Measurements from ENCODE around the gene PRXL2B.

Gene PRXL2B

GRCh38 chr1:2601721-2602303 lies 15.2 kb downstream of the PRXL2B start:
- no peak for DNase-seq

- no peak for DNase-seq
These were observed 15.8 kb downstream of the PRXL2B start for GRCh38 chr1:2602311-2602835.

GRCh38 chr1:2602866-2603520 lies 16.4 kb downstream of the PRXL2B start:
- DNase-seq, result no peak

GRCh38 chr1:2603521-2604155 lies 17.1 kb downstream of the PRXL2B start:
- no peak for DNase-seq

- DNase-seq, result no peak
These were observed 17.7 kb downstream of the PRXL2B start for GRCh38 chr1:2604156-2604843.

- DNase-seq, result no peak
These were observed 18.4 kb downstream of the PRXL2B start for GRCh38 chr1:2604844-2605508.

- no peak for DNase-seq
These were observed 19.2 kb downstream of the PRXL2B start for GRCh38 chr1:2605509-2606395.

- DNase-seq, result no peak
These were observed 19.9 kb downstream of the PRXL2B start for GRCh38 chr1:2606396-2606880.

GRCh38 chr1:2606881-2607621 lies 20.5 kb downstream of the PRXL2B start:
- no peak for DNase-seq

- DNase-seq, result no peak
These were observed 21.1 kb downstream of the PRXL2B start for GRCh38 chr1:2607641-2608091.

- no peak for DNase-seq
These were observed 22.9 kb downstream of the PRXL2B start for GRCh38 chr1:2609319-2610035.

GRCh38 chr1:2610036-2610959 lies 23.7 kb downstream of the PRXL2B start:
- no peak for DNase-seq

- peak in 2 of 3 donors; percentile 40 to 67 for DNase-seq
These were observed 24.5 kb downstream of the PRXL2B start for GRCh38 chr1:2611031-2611501.

- DNase-seq, result no peak
These were observed 25.3 kb downstream of the PRXL2B start for GRCh38 chr1:2611621-2612437.

GRCh38 chr1:2612591-2613365 lies 26.2 kb downstream of the PRXL2B start:
- no peak for DNase-seq

- no peak for DNase-seq
These were observed 27.6 kb downstream of the PRXL2B start for GRCh38 chr1:2614145-2614544.

- DNase-seq, result no peak
These were observed 31.4 kb downstream of the PRXL2B start for GRCh38 chr1:2617971-2618470.

Measured in suppressor macrophage treated with lipopolysaccharide for 1 hour (primary cell).